Measurements from ENCODE around the gene HSPA9.

GRCh38 chr5:138554143-138554542, 21.1 kb downstream of the HSPA9 start:
- no peak for TF ChIP-seq CTCF (IDR thresholded peaks at IDR 0.05)
- TF ChIP-seq POLR2A (IDR thresholded peaks at IDR 0.05) = no peak
